ENCODE data around the gene MLST8. TPM values are rescaled to one million over a fixed set of nuclear protein-coding genes. Genes with fewer than 3 reads are reported as not detected.

The MLST8 gene
- total and polyA plus RNA-seq, 2 donors (not counting 3 experiments of a cell fraction or from before 2014, with no cell fraction given), result 36.9 to 129 TPM

DNA sequence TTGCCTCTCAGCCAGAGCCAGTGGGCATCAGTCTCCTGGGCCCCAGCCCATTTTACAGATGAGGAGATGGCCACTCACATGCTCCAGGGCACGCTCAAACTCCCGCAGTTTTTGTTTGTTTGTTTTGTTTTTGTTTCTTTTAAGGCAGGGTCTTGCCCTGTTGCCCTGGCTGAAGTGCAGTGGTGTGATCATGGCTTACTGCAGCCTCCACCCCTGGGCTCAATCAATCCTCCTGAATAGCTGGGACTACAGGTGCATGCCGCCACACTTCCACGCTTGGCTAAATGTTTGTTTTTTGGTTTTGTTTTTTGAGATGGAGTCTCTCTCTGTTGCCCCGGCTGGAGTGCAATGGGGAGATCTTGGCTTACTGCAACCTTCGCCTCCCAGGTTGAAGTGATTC, 21.7 kb downstream of the MLST8 start:
- no TSS peak for BruUV-seq (replicated peaks)
- no peak for DNase-seq (ENCODE audit: low read depth, low spot score)
- FAIRE-seq, result no peak
- H3K9me3 ChIP-seq (replicated peaks; ENCODE audit: control insufficient read depth, insufficient read depth, low read length), result no peaks in the 10 kb centered on the region
- ChIA-PET POLR2A (no interaction called here), CTCF (interaction anchor here (2.5 kb wide), 1 partner anchor 24 kb away, joined by 7 read pairs; the partner anchor contains the start of gene ECI1)
- intact Hi-C loops (cut with micrococcal nuclease) (no loop called here), dilution Hi-C loops (cut with MboI; ENCODE audit: extremely low pct_ligation_motif_present, low sequenced_read_pairs) (no loop called here)
- H3K27me3 ChIP-seq (ENCODE audit: control insufficient read depth in 2 of 2, insufficient read depth in 2 of 2, low read length in 2 of 2), result no peaks in the 10 kb centered on the region
- peaks cover 36% of the 10 kb centered on the region for H3K79me2 ChIP-seq (ENCODE audit: control insufficient read depth, insufficient read depth, low read length)
- H3K4me1 ChIP-seq (ENCODE audit: control insufficient read depth, extremely low read depth, insufficient read depth, low read length), result peaks cover 7% of the 10 kb centered on the region
- H3K9ac ChIP-seq (replicated peaks; ENCODE audit: extremely low read depth, insufficient read depth, low read length), result no peak overlapping the region
- no peak overlapping the region for H3K4me3 ChIP-seq (replicated peaks in 1 of 3; ENCODE audit: insufficient read depth in 1 of 3, low read depth in 1 of 3, low read length in 3 of 3)
- H2AFZ ChIP-seq (ENCODE audit: low read depth, low read length), result no peak overlapping the region
- no peak overlapping the region for H3K4me2 ChIP-seq (ENCODE audit: insufficient read depth, low read length)
- H3K36me3 ChIP-seq (ENCODE audit: control insufficient read depth in 2 of 2, extremely low read depth in 1 of 2, insufficient read depth in 2 of 2, low read length in 2 of 2), result peaks cover 4 to 20% of the 10 kb centered on the region in 2 experiments
- H4K20me1 ChIP-seq (replicated peaks; ENCODE audit: control insufficient read depth, extremely low read depth, insufficient read depth, low read length), result no peaks in the 10 kb centered on the region
- no peaks in the 10 kb centered on the region for H3K9me1 ChIP-seq (replicated peaks; ENCODE audit: control insufficient read depth, extremely low read depth, insufficient read depth, low read length)
- no peak overlapping the region for H3K27ac ChIP-seq (ENCODE audit: insufficient read depth, low read depth, low read length)
- TF ChIP-seq MAX (IDR thresholded peaks at IDR 0.05; ENCODE audit: insufficient read depth, insufficient read length) (no peak), JUN (IDR thresholded peaks at IDR 0.05; ENCODE audit: borderline replicate concordance, insufficient read depth, insufficient read length, low read depth) (no peak), POLR2AphosphoS5 (IDR thresholded peaks at IDR 0.05; ENCODE audit: insufficient read depth, low read depth, low read length) (no peak), FOS (IDR thresholded peaks at IDR 0.05; ENCODE audit: borderline replicate concordance, insufficient read depth, low read length) (no peak), EZH2 (IDR thresholded peaks at IDR 0.05; ENCODE audit: borderline replicate concordance, low read depth, low read length, severe bottlenecking) (no peak), GATA2 (IDR thresholded peaks at IDR 0.05; ENCODE audit: insufficient read depth, insufficient read length, low read depth, low read length) (no peak), MYC (IDR thresholded peaks at IDR 0.05; ENCODE audit: low read depth, low read length) (no peak), POLR2A (IDR thresholded peaks at IDR 0.05; ENCODE audit: low read depth, low read length) (no peak)
- TF ChIP-seq, protein P1, sequence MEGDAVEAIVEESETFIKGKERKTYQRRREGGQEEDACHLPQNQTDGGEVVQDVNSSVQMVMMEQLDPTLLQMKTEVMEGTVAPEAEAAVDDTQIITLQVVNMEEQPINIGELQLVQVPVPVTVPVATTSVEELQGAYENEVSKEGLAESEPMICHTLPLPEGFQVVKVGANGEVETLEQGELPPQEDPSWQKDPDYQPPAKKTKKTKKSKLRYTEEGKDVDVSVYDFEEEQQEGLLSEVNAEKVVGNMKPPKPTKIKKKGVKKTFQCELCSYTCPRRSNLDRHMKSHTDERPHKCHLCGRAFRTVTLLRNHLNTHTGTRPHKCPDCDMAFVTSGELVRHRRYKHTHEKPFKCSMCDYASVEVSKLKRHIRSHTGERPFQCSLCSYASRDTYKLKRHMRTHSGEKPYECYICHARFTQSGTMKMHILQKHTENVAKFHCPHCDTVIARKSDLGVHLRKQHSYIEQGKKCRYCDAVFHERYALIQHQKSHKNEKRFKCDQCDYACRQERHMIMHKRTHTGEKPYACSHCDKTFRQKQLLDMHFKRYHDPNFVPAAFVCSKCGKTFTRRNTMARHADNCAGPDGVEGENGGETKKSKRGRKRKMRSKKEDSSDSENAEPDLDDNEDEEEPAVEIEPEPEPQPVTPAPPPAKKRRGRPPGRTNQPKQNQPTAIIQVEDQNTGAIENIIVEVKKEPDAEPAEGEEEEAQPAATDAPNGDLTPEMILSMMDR (IDR thresholded peaks at IDR 0.05; ENCODE audit: extremely low read depth in 1 of 2, insufficient read depth in 1 of 2, low read depth in 1 of 2, low read length in 2 of 2), result no peak

Data from endothelial cell of umbilical vein (primary cell).